Measurements from ENCODE around the gene KLHL25.
A peak's percentile ranks its signal among the peaks of the same experiment; 100 is the strongest.
"Not testable (repeated sequence)": the region's sequence is repeated elsewhere in the genome, so short reads cannot be mapped to it uniquely, and the experiment has no call there.

Gene KLHL25

GRCh38 chr15:85794598-85795336 is at the start of gene KLHL25:
KLHL25 (minus strand) TSS chr15:85794925; CDS start chr15:85769810, 25,115 bp downstream.
- DNase-seq = peak; percentile 94

- no peak for DNase-seq
Observed at GRCh38 chr15:85840802-85841152, 46.1 kb upstream of the KLHL25 start.

- DNase-seq = peak; percentile 81
Observed at GRCh38 chr15:85840079-85840801, 45.5 kb upstream of the KLHL25 start.

GRCh38 chr15:85839643-85840042 is 44.9 kb upstream of the KLHL25 start:
- no peak for DNase-seq

GRCh38 chr15:85838655-85839054 is 43.9 kb upstream of the KLHL25 start:
- no peak for DNase-seq

- DNase-seq = no peak
Observed at GRCh38 chr15:85837881-85838280, 43.2 kb upstream of the KLHL25 start.

- peak; percentile 48 for DNase-seq
Observed at GRCh38 chr15:85837011-85837433, 42.3 kb upstream of the KLHL25 start.

GRCh38 chr15:85834651-85835050 is 39.9 kb upstream of the KLHL25 start:
- DNase-seq = no peak

- no peak for DNase-seq
Observed at GRCh38 chr15:85832394-85832793, 37.7 kb upstream of the KLHL25 start.

- peak; percentile 65 for DNase-seq
Observed at GRCh38 chr15:85831415-85832113, 36.8 kb upstream of the KLHL25 start.

GRCh38 chr15:85829754-85830153 is 35.0 kb upstream of the KLHL25 start:
- not testable (repeated sequence) for DNase-seq

GRCh38 chr15:85828874-85829273 is 34.1 kb upstream of the KLHL25 start:
- peak; percentile 31 for DNase-seq

GRCh38 chr15:85828126-85828525 is 33.4 kb upstream of the KLHL25 start:
- DNase-seq = peak; percentile 26

GRCh38 chr15:85826756-85827515 is 32.2 kb upstream of the KLHL25 start:
- DNase-seq = no peak

GRCh38 chr15:85825719-85826118 is 31.0 kb upstream of the KLHL25 start:
- peak; percentile 68 for DNase-seq

- no peak for DNase-seq
Observed at GRCh38 chr15:85825118-85825517, 30.4 kb upstream of the KLHL25 start.

- DNase-seq = no peak
Observed at GRCh38 chr15:85821545-85821944, 26.8 kb upstream of the KLHL25 start.

- DNase-seq = no peak
Observed at GRCh38 chr15:85819938-85820337, 25.2 kb upstream of the KLHL25 start.

- DNase-seq = no peak
Observed at GRCh38 chr15:85813234-85813633, 18.5 kb upstream of the KLHL25 start.

GRCh38 chr15:85810075-85810474 is 15.3 kb upstream of the KLHL25 start:
- no peak for DNase-seq

- no peak for DNase-seq
Observed at GRCh38 chr15:85805420-85805819, 10.7 kb upstream of the KLHL25 start.

- no peak for DNase-seq
Observed at GRCh38 chr15:85804481-85805170, 9.9 kb upstream of the KLHL25 start.

Measured in NCI-H69 (cell line).